Tibial nerve (tissue), 4 donors: Measurements from ENCODE around the gene CELF6. TPM values are rescaled to one million over a fixed set of nuclear protein-coding genes. Genes with fewer than 3 reads are reported as not detected.

Source experiments
- DNase-seq, 2 donors: peaks; one replicate each; pipeline ENCODE4 v3.0.0-alpha.2; 2019; ENCODE audit warnings: low spot score in 2 of 2
- H3K27ac ChIP-seq, 4 donors: fragments of 200-600 bp; sonication (generic) in 3 of 4; one replicate each; pipeline ENCODE4 v1.5.1; 2017 to 2019; ENCODE audit warnings: mild to moderate bottlenecking in 1 of 4
- H3K27me3 ChIP-seq, 2 donors: fragments of 200-600 bp; sonication (generic) in 1 of 2; one replicate each; pipeline versions ENCODE4 v1.5.1 to v1.6.0; 2017 to 2019
- H3K36me3 ChIP-seq, 3 donors: fragments of 200-600 bp; sonication (generic); one replicate each; pipeline ENCODE4 v1.5.1; 2018 to 2019
- H3K4me1 ChIP-seq, 4 donors: fragments of 200-600 bp; sonication (generic) in 3 of 4; one replicate each; pipeline ENCODE4 v1.5.1; 2017 to 2019
- H3K4me3 ChIP-seq, 4 donors: fragments of 200-600 bp; sonication (generic) in 3 of 4; one replicate each; pipeline ENCODE4 v1.5.1; 2017 to 2019; ENCODE audit warnings: mild to moderate bottlenecking in 1 of 4, moderate library complexity in 1 of 4
- H3K9me3 ChIP-seq, 4 donors: fragments of 200-600 bp; sonication (generic) in 3 of 4; one replicate each; pipeline ENCODE4 v1.5.1; 2017 to 2019
- CTCF ChIP-seq, 5 experiments: fragments of 200-600 bp in 3 of 5; fragments of 450-650 bp in 2 of 5; sonication (generic) in 3 of 5; IDR thresholded peaks; one replicate each; pipeline ENCODE4 v1.5.1; 2016 to 2019; ENCODE audit warnings: antibody characterized with exemption in 5 of 5, mild to moderate bottlenecking in 3 of 5, moderate library complexity in 2 of 5
- EP300 ChIP-seq, 2 donors: sonication (generic); formaldehyde crosslinking; IDR thresholded peaks; one replicate each; pipeline ENCODE4 v1.6.1; 2017; ENCODE audit warnings: antibody characterized with exemption in 2 of 2, mild to moderate bottlenecking in 1 of 2
- POLR2A ChIP-seq, 2 donors: fragments of 450-650 bp; IDR thresholded peaks; one replicate each; pipeline ENCODE4 v1.6.1; 2017; ENCODE audit warnings: antibody characterized with exemption in 2 of 2, mild to moderate bottlenecking in 2 of 2, moderate library complexity in 2 of 2
- WGBS, 2 donors: methylation state at CpG; one replicate each; pipeline ENCODE4 v1.1.5; 2018; 5-methylcytosine and 5-hydroxymethylcytosine counted together
- total RNA-seq, 4 donors: library from RNA; depleted of rRNA; stranded (reverse); fragments of >200 nt; gene quantifications; one replicate each; pipeline ENCODE4 v1.1.0, GENCODE V29; 2016

Gene CELF6
- total RNA-seq, 4 donors from 2014 or later: 6.0 to 10.4 (median 7.4) TPM

DNA sequence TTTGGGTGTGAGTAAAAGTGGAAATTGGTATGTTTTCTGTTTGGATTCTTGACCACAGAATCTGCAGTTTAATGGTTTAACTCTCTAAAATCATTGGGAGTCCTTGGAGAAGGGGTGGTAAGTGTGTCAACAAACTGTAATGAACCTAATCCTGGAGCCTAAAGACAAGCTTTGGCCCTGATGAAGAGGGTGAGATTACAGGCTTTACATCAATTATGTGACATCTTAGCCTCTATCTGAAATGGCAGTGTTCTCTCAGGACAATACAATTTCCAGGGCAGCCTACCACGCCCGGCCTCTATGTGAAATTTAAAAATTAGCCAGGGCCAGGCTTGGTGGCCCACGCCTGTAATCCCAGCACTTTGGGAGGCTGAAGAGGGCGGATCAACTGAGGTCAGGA lies 84.7 kb downstream of the CELF6 start:
- Histone ChIP-seq H3K27ac (no peak overlapping the region), H3K4me1 (peaks cover 0 to 34% (median 20%) of the 10 kb centered on the region in 4 donors), H3K4me3 (no peak overlapping the region), H3K27me3 (no peaks in the 10 kb centered on the region), H3K36me3 (peaks cover 0 to 11% (median 0%) of the 10 kb centered on the region in 3 donors), H3K9me3 (no peaks in the 10 kb centered on the region)
- WGBS, 2 donors: 90 to 93% methylated on average over 4 of the region's 4 CpGs
- no peak for TF ChIP-seq POLR2A (IDR thresholded peaks at IDR 0.05)
- no peak for TF ChIP-seq CTCF (IDR thresholded peaks at IDR 0.05)
- TF ChIP-seq EP300 (IDR thresholded peaks at IDR 0.05): no peak
- DNase-seq: no peak

Other genes with a start within 250 kb of the CELF6 start
- gene MYO9A, start 202.0 kb downstream of the CELF6 start, total RNA-seq: 10 to 100 TPM; 61.2 to 99.9 (median 79.9) TPM
- 1 to 10 TPM; 1.2 to 2.2 (median 1.9) TPM for gene SENP8, start 201.8 kb downstream of the CELF6 start, total RNA-seq
- gene GRAMD2A, start 122.4 kb downstream of the CELF6 start, total RNA-seq: 1 to 10 TPM; 1.1 to 2.9 (median 2.2) TPM
- gene PKM, start 89.0 kb downstream of the CELF6 start, total RNA-seq: 100 to 1,000 TPM; 261 to 293 (median 272) TPM
- 10 to 100 TPM; 59.2 to 76.8 (median 65.1) TPM for gene PARP6, start 47.6 kb downstream of the CELF6 start, total RNA-seq
- gene HEXA, start 55.9 kb upstream of the CELF6 start, total RNA-seq: 100 to 1,000 TPM in 2 of 4 donors, 10 to 100 TPM in 2; 64.5 to 112 (median 84.9) TPM
- not detected for gene TMEM202, start 78.1 kb upstream of the CELF6 start, total RNA-seq
- 10 to 100 TPM; 30.6 to 58.6 (median 45.1) TPM for gene ARIH1, start 154.2 kb upstream of the CELF6 start, total RNA-seq